Mesangial cell (primary cell): ENCODE data around the gene SCG3. TPM values are rescaled to one million over a fixed set of nuclear protein-coding genes. Genes with fewer than 3 reads are reported as not detected.

Experiments
- total RNA-seq: library from RNA; depleted of rRNA; stranded (reverse); fragments of >200 nt; gene quantifications from 2 replicates; pipeline ENCODE4 v1.2.3, GENCODE V29; 2015

Gene SCG3
- not detected in 2 replicates for total RNA-seq

GRCh38 chr15:51681303-51681963 lies at the start of gene SCG3:
TSS of gene SCG3 (plus strand) at chr15:51681503. CDS start at chr15:51681756, 253 bp downstream.

DNA sequence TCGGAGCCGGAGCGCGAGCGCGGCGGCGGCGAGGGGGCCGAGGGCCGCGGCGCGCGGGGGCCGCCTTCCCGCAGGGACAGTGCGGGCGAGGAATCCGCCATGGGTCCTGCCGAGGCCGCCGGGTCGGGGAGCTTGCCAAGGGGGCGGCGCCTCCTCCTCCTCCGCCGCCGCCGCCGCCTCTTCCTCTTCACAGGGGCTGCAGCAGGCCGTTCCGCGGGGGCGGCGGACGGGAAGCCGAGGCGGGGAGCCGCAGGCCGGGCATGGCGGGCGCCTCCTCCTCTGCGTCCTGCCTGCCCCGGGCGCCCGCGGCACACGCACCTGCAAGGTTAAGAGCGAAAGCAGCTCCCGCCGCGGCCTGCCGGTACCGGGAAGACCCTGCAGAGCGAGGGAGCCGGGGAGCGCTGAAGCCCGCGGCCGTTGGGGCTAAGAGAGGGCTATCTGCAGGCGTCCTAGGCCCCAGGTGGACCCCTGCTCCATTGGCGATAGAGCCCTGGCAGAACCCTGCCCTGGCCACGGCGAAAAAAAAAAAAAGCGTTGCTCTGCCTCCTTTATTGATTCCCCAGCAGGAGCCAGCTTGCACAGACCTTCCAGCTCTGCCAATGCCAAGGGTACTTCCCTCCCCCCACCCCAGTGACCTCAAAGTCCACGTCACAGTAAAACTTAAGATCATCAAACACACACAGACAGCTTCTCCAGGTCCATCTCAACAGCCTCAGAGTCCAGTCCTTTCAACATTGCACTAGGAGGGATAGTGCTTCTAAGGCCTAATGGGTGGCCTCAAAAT lies 56.4 kb downstream of the SCG3 start, which contains the start of gene LYSMD2:
LYSMD2 (minus strand) TSS at position 134 of the 784 bp plus-strand sequence; CDS start at position 101, 33 bp downstream.

DNA sequence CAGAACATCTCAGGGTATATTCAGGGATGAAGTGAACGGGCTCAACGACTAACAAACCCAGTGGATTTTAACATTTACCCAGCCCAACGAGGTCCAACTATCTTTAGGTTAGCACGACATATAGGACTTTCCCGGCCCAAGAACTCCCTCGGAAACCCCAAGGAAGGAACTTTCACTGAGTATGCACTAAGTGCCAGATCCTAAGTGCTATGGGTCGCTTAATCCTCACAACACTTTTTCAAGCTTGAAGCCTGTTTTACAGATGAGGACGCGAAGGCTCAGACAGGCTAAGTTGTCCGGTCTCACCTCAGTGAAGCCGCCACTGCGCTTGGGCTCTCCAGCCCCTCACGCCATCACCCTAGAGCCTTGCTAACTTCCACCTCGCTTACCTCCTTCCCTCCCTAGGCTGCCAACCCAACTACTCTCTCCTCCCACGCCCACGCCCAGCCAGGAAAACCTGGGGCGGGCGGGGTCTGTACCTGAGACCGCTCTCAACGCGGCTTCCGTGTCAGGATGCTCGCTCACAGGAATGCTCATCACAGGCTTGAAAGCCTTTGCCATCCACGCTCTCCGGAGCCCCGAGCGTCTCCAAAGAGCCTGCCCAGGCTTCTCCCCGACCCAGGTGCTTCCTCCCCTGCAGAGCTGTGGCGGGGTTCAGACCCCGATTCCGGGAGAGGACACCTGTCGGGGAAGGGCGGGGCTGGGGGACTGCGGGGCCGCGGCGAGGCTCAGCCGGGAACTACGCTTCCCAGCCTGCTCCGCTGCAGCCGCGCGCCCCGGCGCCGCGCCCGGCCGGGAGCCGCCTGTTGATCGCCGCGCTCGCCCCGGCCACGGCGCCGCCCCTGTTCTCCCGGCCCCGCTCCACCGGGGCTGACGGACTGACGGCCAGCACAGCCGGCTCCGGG lies 69.7 kb downstream of the SCG3 start, which contains the start of gene TMOD2:
TMOD2 (plus strand) TSS at position 806 of the 905 bp plus-strand sequence. CDS start 14,845 bp downstream, outside the sequence.

Other genes with a start within 250 kb of the SCG3 start
- 9.1 and 10.4 TPM in 2 replicates for gene DMXL2, start 58.7 kb upstream of the SCG3 start, total RNA-seq
- 4.4 and 6.4 TPM in 2 replicates for gene LYSMD2, start 56.2 kb downstream of the SCG3 start, total RNA-seq
- 2.6 and 3.0 TPM in 2 replicates for gene TMOD2, start 70.1 kb downstream of the SCG3 start, total RNA-seq
- gene TMOD3, start 148.2 kb downstream of the SCG3 start, total RNA-seq: 15.1 and 28.5 TPM in 2 replicates